ENCODE results near the gene RAP1A.

Gene RAP1A

GRCh38 chr1:111745675-111746613, 126.4 kb downstream of the RAP1A start:
- no peak for DNase-seq (ENCODE audit: low read depth)
- H3K4me3 ChIP-seq (ENCODE audit: low read length): no peak overlapping the region
- no peak for TF ChIP-seq CTCF (conservative IDR thresholded peaks at IDR 0.05; ENCODE audit: low read depth, low read length)

DNA sequence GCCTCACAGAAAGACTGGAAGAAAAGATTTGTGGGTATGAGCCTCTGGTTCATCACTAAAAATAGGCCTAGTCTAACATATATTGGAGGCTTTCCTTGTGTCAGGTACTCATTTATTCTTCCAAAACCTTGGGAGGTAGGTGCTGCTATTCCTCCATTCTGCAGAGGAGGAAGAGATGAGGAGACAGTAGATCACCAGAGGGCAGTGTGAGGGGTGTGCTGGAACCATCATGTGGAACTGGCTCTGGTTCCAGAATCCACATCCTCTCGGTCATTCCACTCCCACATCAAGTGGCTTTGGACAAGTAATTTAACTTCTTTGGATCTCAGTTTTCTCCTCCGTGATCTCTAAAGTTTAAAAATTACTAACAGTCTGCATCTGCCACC, 127.0 kb downstream of the RAP1A start:
- TF ChIP-seq CTCF (conservative IDR thresholded peaks at IDR 0.05; ENCODE audit: low read depth, low read length): no peak
- no peak for DNase-seq (ENCODE audit: low read depth)
- no peak overlapping the region for H3K4me3 ChIP-seq (ENCODE audit: low read length)

DNA sequence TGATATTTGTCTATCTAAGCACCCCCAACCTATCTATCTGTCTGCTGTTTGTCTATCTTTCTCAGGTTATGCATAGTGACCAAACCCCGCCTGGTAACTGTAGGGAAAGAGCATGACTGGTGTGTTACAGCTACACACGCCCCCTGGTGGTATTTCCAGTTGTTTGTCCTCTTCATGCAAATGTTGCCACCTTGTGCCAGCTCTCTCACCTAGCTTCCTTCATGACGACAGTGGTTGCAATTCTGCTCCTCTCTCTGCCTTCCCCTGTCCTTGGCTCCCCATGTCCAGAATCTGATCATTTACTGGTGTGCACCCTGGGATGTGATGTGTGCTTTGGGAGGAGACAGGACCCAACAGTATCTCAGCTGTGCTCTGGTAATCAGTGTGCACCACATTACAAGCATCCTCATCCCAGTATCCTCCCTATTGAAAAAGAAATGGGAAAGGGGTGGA, 127.7 kb downstream of the RAP1A start:
- peak; percentile 64 for TF ChIP-seq CTCF (conservative IDR thresholded peaks at IDR 0.05; ENCODE audit: low read depth, low read length)
- H3K4me3 ChIP-seq (ENCODE audit: low read length): no peak overlapping the region
- DNase-seq (ENCODE audit: low read depth): peak; percentile 11

DNA sequence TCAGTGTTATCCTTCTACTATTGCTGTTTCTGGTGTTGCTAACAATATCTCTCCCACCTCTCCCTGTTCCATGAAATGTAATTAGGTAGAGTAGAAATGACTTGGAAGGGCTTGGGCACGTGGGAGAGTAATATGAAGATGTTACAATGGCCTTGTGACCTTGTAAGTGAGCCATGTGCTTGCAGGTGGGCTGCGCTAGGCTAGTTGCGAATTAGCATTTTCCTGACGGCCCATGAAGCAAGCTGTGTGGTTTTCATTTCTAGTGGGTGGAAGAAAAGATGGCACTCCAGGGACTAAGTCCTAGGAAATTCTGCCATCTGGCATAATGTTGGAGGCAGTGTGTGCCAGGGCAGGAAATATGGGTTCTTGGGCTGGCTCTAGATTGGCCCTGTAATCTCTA, 128.4 kb downstream of the RAP1A start:
- TF ChIP-seq CTCF (conservative IDR thresholded peaks at IDR 0.05; ENCODE audit: low read depth, low read length): no peak
- DNase-seq (ENCODE audit: low read depth): no peak
- H3K4me3 ChIP-seq (ENCODE audit: low read length): no peak overlapping the region

DNA sequence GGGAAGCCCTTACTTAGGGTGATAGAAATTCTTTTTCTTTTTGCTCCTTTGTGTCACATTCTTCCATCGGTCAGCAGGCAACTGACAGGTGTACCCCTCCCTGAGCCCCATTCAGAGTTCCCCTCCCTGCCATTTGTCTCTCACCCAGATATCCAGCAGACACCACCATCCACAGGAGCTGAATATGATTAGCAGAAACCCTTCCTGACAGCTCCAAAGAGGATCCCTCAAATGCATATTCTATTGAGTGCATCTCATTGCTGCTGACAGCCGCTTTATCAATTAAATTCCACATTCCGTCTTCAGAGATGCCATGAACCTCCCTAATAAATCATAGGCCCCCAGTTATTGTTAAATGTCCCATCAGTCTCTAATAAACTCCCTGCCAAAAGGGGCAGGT, 130.0 kb downstream of the RAP1A start:
- TF ChIP-seq CTCF (conservative IDR thresholded peaks at IDR 0.05; ENCODE audit: low read depth, low read length): no peak
- H3K4me3 ChIP-seq (ENCODE audit: low read length): no peak overlapping the region
- no peak for DNase-seq (ENCODE audit: low read depth)

DNA sequence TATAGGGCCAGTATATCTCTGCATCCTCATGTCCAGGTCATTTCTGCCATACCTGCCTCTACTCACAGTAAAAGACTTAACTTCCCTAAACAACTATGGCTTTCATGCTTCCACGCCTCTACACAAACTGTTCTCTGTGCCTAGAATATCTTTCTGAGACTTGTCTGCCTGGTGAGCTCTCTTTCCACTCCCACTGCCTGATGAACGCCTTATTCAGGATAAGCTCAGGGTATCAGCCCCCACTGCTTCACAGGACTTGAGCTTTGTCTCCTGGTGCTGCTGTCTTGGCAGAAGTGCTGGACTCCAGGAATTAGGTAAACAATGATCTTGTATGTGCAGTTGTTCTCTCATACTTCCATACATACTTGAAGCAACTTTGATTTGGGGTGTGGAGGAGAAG, 131.3 kb downstream of the RAP1A start:
- no peak for TF ChIP-seq CTCF (conservative IDR thresholded peaks at IDR 0.05; ENCODE audit: low read depth, low read length)
- no peak overlapping the region for H3K4me3 ChIP-seq (ENCODE audit: low read length)
- no peak for DNase-seq (ENCODE audit: low read depth)
